Esophagus (tissue), 2 donors: ENCODE results near the gene RPS3A. TPM values are rescaled to one million over a fixed set of nuclear protein-coding genes. Genes with fewer than 3 reads are reported as not detected.
"Not testable (repeated sequence)": the region's sequence is repeated elsewhere in the genome, so short reads cannot be mapped to it uniquely, and the experiment has no call there.

ENCODE experiments used
- H3K27ac ChIP-seq, 2 donors: one replicate each; pipeline ENCODE4 v1.5.1; 2013; ENCODE audit warnings: low read depth in 2 of 2, mild to moderate bottlenecking in 2 of 2, inconsistent platforms in 1 of 2, low read length in 1 of 2, moderate library complexity in 1 of 2
- H3K27me3 ChIP-seq, 2 donors: one replicate each; pipeline ENCODE4 v1.6.1; 2013; ENCODE audit warnings: low read length in 2 of 2, control low read depth in 1 of 2, mild to moderate bottlenecking in 1 of 2; ENCODE audit not compliant: insufficient read depth in 2 of 2, control insufficient read depth in 1 of 2
- H3K36me3 ChIP-seq, 2 donors: one replicate each; pipeline ENCODE4 v1.6.1; 2013; ENCODE audit warnings: low read length in 1 of 2; ENCODE audit not compliant: control insufficient read depth in 2 of 2, insufficient read depth in 2 of 2
- H3K4me1 ChIP-seq, 2 donors: one replicate each; pipeline ENCODE4 v1.6.1; 2013; ENCODE audit warnings: low read length in 1 of 2; ENCODE audit not compliant: control insufficient read depth in 2 of 2, insufficient read depth in 2 of 2
- H3K4me3 ChIP-seq, 2 donors: one replicate each; pipeline ENCODE4 v1.5.1; 2013; ENCODE audit warnings: low read length in 2 of 2, mild to moderate bottlenecking in 2 of 2, low read depth in 1 of 2, moderate library complexity in 1 of 2
- H3K9me3 ChIP-seq, 2 donors: one replicate each; pipeline ENCODE4 v1.6.1; 2013; ENCODE audit warnings: mild to moderate bottlenecking in 2 of 2, low read depth in 1 of 2, low read length in 1 of 2, moderate library complexity in 1 of 2; ENCODE audit not compliant: control insufficient read depth in 2 of 2, insufficient read depth in 1 of 2
- WGBS, 2 donors: extraction: QIAGEN DNeasy Blood & Tissue Kit; methylation state at CpG; one replicate each; pipeline ENCODE4 v1.1.7; 2013; 5-methylcytosine and 5-hydroxymethylcytosine counted together
- polyA plus RNA-seq, 2 donors: library from polyadenylated mRNA; stranded (reverse); fragments of 200-250 nt; gene quantifications; one replicate each; pipeline ENCODE4 v1.2.3, GENCODE V29; 2013
- donor health status: healthy with polysubstance abuse.
- donor health status: Bipolar disorder and iron deficiency.

RPS3A gene
- polyA plus RNA-seq, 2 donors: 1,995 to 2,736 TPM

DNA sequence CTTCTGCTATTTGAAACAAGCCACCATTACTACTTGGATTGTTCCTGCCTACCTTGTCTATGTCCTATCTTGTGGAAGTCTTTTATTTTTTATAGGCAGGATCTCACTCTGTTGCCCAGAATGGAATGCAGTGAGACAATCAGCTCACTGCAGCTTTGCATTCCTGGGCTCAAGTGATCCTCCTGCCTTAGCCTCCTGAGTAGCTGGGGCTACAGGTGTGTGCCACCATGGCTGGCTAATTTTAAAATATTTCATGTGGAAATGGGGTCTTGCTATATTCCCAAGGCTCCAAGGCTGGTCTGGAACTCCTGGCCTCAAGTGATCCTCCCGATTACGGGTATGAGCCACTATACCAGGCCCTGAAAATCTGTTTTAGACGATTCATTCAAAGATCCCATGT, 7.6 kb downstream of the RPS3A start:
- Histone ChIP-seq H3K9me3 (no peaks in the 10 kb centered on the region), H3K36me3 (peaks cover 5 to 6% of the 10 kb centered on the region in 2 donors), H3K4me3 (no peak overlapping the region), H3K27ac (no peak overlapping the region), H3K27me3 (no peaks in the 10 kb centered on the region), H3K4me1 (no peaks in the 10 kb centered on the region)
- 94 to 98% methylated on average over 3 of the region's 3 CpGs for WGBS, 2 donors

GRCh38 chr4:151110236-151110635, 10.8 kb downstream of the RPS3A start:
- Histone ChIP-seq H3K4me1 (no peaks in the 10 kb centered on the region), H3K27me3 (no peaks in the 10 kb centered on the region), H3K36me3 (peaks cover 3 to 5% of the 10 kb centered on the region in 2 donors), H3K27ac (no peak overlapping the region), H3K4me3 (no peak overlapping the region), H3K9me3 (no peaks in the 10 kb centered on the region)
- 98 to 99% methylated on average over 3 of the region's 3 CpGs for WGBS, 2 donors

DNA sequence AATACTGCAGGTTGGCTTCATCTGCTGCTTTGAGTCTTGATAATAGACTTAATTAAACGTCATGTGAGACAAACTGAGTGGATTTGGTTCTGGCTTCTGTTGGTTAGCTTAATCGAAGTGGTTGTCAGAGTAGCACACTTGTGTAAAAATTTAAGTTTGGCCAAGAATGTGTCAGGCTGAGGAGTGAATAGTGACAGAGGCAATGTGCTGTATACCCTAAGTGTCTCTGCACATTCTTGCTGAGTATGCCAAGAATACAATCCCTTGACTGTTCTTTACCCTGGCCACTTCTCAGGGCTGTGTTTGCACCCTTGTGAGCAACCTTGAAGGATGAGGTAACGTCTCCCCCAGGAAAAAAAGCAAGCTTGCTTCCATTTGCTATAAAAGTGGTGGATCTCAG, 14.9 kb downstream of the RPS3A start:
- Histone ChIP-seq H3K4me3 (no peak overlapping the region), H3K27ac (peak overlapping the region in 1 of 2 donors; percentile 4), H3K27me3 (no peaks in the 10 kb centered on the region), H3K9me3 (no peaks in the 10 kb centered on the region), H3K4me1 (no peaks in the 10 kb centered on the region), H3K36me3 (peaks cover 0 to 3% of the 10 kb centered on the region in 2 donors)
- 47 to 63% methylated on average over 3 of the region's 3 CpGs for WGBS, 2 donors

GRCh38 chr4:151114986-151115385, 15.6 kb downstream of the RPS3A start:
- WGBS, 2 donors: 74 to 81% methylated on average over 5 of the region's 5 CpGs
- Histone ChIP-seq H3K27ac (no peak overlapping the region), H3K36me3 (peaks cover 0 to 3% of the 10 kb centered on the region in 2 donors), H3K27me3 (no peaks in the 10 kb centered on the region), H3K9me3 (no peaks in the 10 kb centered on the region), H3K4me1 (no peaks in the 10 kb centered on the region), H3K4me3 (no peak overlapping the region)

GRCh38 chr4:151117371-151117962, 18.0 kb downstream of the RPS3A start:
- Histone ChIP-seq H3K4me1 (no peaks in the 10 kb centered on the region), H3K27ac (no peak overlapping the region), H3K9me3 (no peaks in the 10 kb centered on the region), H3K27me3 (no peaks in the 10 kb centered on the region), H3K4me3 (no peak overlapping the region), H3K36me3 (no peaks in the 10 kb centered on the region)
- WGBS, 2 donors: 41 to 43% methylated on average over 14 of the region's 14 CpGs

DNA sequence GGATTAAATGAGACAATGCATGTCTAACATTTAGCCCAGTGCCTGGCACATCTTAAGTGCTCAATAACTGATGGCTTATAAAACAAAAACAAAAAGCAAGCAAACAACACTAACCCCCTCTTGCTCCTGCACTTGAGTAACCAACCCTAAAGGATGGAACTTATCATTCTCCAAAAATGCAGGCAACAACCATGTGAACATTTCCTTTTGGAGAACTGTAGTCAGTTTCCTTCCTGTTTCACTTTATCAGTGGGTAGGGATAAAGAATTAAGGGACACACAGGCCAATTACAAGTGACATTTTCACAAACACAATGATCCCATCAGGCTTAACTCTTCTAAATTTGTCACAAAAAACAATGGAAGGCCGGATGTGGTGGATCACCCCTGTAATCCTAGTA, 30.4 kb downstream of the RPS3A start:
- no peak overlapping the region for H3K27ac ChIP-seq
- 72 to 74% methylated on average over 1 of the region's 1 CpG for WGBS, 2 donors
- H3K4me3 ChIP-seq: no peak overlapping the region
- no peaks in the 10 kb centered on the region for H3K9me3 ChIP-seq
- peaks cover 0 to 7% of the 10 kb centered on the region in 2 donors for H3K36me3 ChIP-seq
- no peaks in the 10 kb centered on the region for H3K27me3 ChIP-seq
- no peaks in the 10 kb centered on the region for H3K4me1 ChIP-seq

DNA sequence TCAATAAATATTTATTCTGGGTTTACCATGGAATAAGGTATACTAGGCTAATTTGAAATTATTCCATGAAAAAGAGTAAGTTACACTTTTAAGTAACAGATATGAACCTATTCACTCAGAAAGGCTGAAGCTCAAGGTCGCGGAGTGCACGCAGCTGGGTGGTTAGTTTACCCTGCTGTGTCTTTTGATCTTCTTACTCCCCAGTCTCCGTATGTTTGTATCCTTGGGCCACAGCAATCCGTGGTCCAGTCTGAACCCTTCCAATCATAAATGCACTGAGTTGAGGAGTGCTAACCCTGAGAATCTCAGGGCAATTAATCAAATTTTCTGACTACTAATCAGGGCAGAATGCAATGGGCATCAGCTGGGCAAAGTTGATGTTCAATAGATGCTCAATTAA, 33.9 kb downstream of the RPS3A start:
- H3K27me3 ChIP-seq: no peaks in the 10 kb centered on the region
- WGBS, 2 donors: 73 to 83% methylated on average over 5 of the region's 5 CpGs
- no peaks in the 10 kb centered on the region for H3K9me3 ChIP-seq
- no peak overlapping the region for H3K4me3 ChIP-seq
- no peaks in the 10 kb centered on the region for H3K36me3 ChIP-seq
- H3K4me1 ChIP-seq: no peaks in the 10 kb centered on the region
- no peak overlapping the region for H3K27ac ChIP-seq

- not testable (repeated sequence) for H3K4me3 ChIP-seq, H3K9me3 ChIP-seq, H3K27ac ChIP-seq, H3K4me1 ChIP-seq, H3K36me3 ChIP-seq, H3K27me3 ChIP-seq
- WGBS, 2 donors: 92 to 95% methylated on average over 3 of the region's 3 CpGs
Observed at GRCh38 chr4:151136048-151136447, 36.6 kb downstream of the RPS3A start.

DNA sequence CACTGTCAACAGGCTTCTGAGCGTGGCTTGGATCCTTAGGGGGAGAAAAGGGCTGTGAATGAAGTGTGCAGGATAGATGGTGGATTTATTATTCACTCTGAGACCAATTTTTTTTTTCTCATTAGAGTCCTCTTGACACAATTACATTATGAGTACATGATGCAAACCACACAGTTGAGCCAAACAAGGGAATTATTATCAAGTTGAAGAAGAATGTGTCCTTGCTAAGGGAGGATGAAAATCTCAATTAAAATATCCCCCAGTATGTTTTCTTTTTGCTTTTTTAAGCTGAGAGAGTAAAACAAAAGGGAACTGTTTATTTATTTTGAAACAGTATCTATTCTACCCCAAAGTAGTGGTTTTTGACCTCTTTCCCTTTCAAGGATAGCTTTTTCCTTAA, 40.4 kb downstream of the RPS3A start:
- Histone ChIP-seq H3K9me3 (no peaks in the 10 kb centered on the region), H3K4me1 (no peaks in the 10 kb centered on the region), H3K4me3 (no peak overlapping the region), H3K36me3 (peaks cover 0 to 5% of the 10 kb centered on the region in 2 donors), H3K27me3 (no peaks in the 10 kb centered on the region), H3K27ac (no peak overlapping the region)
- WGBS, 2 donors: 90 to 98% methylated on average over 1 of the region's 1 CpG

DNA sequence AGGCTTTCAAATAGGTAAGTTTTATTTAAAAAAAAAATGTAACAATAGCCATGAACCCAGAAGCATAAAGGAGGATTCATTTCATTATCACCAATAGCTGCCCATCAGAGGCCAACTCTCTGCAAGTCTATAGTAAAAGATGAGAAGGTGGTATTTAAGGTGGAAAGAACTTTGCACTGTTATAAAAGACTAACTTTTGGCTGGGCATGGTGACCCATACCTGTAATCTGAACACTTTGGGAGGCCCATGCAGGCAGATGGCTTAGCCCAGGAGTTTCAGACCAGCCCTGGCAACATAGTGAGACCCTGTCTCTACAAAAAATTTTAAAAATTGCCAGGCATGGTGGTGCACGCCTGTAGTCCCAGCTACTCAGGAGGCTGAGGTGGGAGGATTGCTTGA, 43.3 kb downstream of the RPS3A start:
- 97 to 100% methylated on average over 1 of the region's 1 CpG for WGBS, 2 donors
- Histone ChIP-seq H3K4me3 (no peak overlapping the region), H3K27me3 (no peaks in the 10 kb centered on the region), H3K36me3 (peaks cover 0 to 5% of the 10 kb centered on the region in 2 donors), H3K27ac (no peak overlapping the region), H3K4me1 (no peaks in the 10 kb centered on the region), H3K9me3 (no peaks in the 10 kb centered on the region)
